ENCODE results near the gene ALDH18A1. TPM values are rescaled to one million over a fixed set of nuclear protein-coding genes. Genes with fewer than 3 reads are reported as not detected.

Gene ALDH18A1
- total and polyA plus RNA-seq, 4 donors = 10.0 to 35.0 (median 25.2) TPM

DNA sequence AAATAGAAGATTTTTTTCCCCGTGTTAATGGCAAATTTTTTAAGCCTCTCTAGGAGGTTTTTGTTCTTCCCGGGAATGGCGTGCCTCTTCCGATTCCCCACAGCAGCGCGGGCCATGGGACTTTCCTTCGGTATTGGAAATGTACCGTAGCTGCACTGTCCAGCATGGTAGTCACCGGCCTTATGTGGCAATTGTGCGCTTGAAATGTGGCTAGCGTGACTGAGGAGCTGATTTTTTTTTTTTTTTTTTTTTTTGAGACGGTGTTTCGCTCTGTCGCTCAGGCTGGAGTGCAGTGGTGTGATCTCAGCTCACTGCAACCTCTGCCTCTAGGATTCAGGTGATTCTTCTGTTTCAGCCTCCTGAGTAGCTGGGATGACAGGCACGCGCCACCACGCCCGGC lies 38.2 kb upstream of the ALDH18A1 start:
- Histone ChIP-seq H3K27ac (ENCODE audit: low read depth in 1 of 2, low read length in 2 of 2) (no peak overlapping the region), H3K27me3 (ENCODE audit: control insufficient read depth in 4 of 4, insufficient read depth in 4 of 4, low read length in 3 of 4) (no peaks in the 10 kb centered on the region), H3K4me1 (ENCODE audit: control insufficient read depth in 4 of 4, insufficient read depth in 4 of 4, low read length in 3 of 4) (peaks cover 3 to 15% (median 8%) of the 10 kb centered on the region in 4 donors), H3K36me3 (ENCODE audit: control insufficient read depth in 4 of 4, insufficient read depth in 3 of 4, low read depth in 1 of 4, low read length in 3 of 4) (peaks cover 0 to 9% (median 1%) of the 10 kb centered on the region in 4 donors), H3K4me3 (ENCODE audit: low read depth in 1 of 3, low read length in 3 of 3) (no peak overlapping the region), H3K9ac (ENCODE audit: low read depth in 1 of 2, low read length in 2 of 2) (no peak overlapping the region), H3K9me3 (ENCODE audit: control insufficient read depth in 4 of 4, low read length in 3 of 4) (no peaks in the 10 kb centered on the region)
- TF ChIP-seq YY1 (IDR thresholded peaks at IDR 0.05) (no peak), SP1 (IDR thresholded peaks at IDR 0.05) (no peak), NR2F2 (IDR thresholded peaks at IDR 0.05) (no peak), TAF1 (conservative IDR thresholded peaks at IDR 0.05) (no peak), FOXA1 (IDR thresholded peaks at IDR 0.05) (no peak), FOXA2 (IDR thresholded peaks at IDR 0.05) (no peak), JUND (IDR thresholded peaks at IDR 0.05) (no peak), HNF4A (conservative IDR thresholded peaks at IDR 0.05) (no peak), EGR1 (IDR thresholded peaks at IDR 0.05; ENCODE audit: low read depth in 2 of 2) (no peak), HNF4G (IDR thresholded peaks at IDR 0.05) (no peak), RXRA (IDR thresholded peaks at IDR 0.05) (no peak), GABPA (IDR thresholded peaks at IDR 0.05 in 1 of 2, conservative IDR thresholded peaks at IDR 0.05 in 1 of 2) (no peak), RAD21 (IDR thresholded peaks at IDR 0.05) (no peak)
- TF ChIP-seq, protein P1, sequence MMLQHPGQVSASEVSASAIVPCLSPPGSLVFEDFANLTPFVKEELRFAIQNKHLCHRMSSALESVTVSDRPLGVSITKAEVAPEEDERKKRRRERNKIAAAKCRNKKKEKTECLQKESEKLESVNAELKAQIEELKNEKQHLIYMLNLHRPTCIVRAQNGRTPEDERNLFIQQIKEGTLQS (IDR thresholded peaks at IDR 0.05) = no peak
- TF ChIP-seq, protein P2, sequence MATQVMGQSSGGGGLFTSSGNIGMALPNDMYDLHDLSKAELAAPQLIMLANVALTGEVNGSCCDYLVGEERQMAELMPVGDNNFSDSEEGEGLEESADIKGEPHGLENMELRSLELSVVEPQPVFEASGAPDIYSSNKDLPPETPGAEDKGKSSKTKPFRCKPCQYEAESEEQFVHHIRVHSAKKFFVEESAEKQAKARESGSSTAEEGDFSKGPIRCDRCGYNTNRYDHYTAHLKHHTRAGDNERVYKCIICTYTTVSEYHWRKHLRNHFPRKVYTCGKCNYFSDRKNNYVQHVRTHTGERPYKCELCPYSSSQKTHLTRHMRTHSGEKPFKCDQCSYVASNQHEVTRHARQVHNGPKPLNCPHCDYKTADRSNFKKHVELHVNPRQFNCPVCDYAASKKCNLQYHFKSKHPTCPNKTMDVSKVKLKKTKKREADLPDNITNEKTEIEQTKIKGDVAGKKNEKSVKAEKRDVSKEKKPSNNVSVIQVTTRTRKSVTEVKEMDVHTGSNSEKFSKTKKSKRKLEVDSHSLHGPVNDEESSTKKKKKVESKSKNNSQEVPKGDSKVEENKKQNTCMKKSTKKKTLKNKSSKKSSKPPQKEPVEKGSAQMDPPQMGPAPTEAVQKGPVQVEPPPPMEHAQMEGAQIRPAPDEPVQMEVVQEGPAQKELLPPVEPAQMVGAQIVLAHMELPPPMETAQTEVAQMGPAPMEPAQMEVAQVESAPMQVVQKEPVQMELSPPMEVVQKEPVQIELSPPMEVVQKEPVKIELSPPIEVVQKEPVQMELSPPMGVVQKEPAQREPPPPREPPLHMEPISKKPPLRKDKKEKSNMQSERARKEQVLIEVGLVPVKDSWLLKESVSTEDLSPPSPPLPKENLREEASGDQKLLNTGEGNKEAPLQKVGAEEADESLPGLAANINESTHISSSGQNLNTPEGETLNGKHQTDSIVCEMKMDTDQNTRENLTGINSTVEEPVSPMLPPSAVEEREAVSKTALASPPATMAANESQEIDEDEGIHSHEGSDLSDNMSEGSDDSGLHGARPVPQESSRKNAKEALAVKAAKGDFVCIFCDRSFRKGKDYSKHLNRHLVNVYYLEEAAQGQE (IDR thresholded peaks at IDR 0.05) = no peak
- TF ChIP-seq, protein P3, sequence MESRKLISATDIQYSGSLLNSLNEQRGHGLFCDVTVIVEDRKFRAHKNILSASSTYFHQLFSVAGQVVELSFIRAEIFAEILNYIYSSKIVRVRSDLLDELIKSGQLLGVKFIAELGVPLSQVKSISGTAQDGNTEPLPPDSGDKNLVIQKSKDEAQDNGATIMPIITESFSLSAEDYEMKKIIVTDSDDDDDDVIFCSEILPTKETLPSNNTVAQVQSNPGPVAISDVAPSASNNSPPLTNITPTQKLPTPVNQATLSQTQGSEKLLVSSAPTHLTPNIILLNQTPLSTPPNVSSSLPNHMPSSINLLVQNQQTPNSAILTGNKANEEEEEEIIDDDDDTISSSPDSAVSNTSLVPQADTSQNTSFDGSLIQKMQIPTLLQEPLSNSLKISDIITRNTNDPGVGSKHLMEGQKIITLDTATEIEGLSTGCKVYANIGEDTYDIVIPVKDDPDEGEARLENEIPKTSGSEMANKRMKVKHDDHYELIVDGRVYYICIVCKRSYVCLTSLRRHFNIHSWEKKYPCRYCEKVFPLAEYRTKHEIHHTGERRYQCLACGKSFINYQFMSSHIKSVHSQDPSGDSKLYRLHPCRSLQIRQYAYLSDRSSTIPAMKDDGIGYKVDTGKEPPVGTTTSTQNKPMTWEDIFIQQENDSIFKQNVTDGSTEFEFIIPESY (IDR thresholded peaks at IDR 0.05) = no peak
- TF ChIP-seq, protein P4, sequence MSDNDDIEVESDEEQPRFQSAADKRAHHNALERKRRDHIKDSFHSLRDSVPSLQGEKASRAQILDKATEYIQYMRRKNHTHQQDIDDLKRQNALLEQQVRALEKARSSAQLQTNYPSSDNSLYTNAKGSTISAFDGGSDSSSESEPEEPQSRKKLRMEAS (IDR thresholded peaks at IDR 0.05) = no peak
- TF ChIP-seq, protein P5, sequence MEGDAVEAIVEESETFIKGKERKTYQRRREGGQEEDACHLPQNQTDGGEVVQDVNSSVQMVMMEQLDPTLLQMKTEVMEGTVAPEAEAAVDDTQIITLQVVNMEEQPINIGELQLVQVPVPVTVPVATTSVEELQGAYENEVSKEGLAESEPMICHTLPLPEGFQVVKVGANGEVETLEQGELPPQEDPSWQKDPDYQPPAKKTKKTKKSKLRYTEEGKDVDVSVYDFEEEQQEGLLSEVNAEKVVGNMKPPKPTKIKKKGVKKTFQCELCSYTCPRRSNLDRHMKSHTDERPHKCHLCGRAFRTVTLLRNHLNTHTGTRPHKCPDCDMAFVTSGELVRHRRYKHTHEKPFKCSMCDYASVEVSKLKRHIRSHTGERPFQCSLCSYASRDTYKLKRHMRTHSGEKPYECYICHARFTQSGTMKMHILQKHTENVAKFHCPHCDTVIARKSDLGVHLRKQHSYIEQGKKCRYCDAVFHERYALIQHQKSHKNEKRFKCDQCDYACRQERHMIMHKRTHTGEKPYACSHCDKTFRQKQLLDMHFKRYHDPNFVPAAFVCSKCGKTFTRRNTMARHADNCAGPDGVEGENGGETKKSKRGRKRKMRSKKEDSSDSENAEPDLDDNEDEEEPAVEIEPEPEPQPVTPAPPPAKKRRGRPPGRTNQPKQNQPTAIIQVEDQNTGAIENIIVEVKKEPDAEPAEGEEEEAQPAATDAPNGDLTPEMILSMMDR (IDR thresholded peaks at IDR 0.05; ENCODE audit: low read depth, low read length, missing input control) = no peak
- WGBS = 95% methylated on average over 18 of the region's 18 CpGs
- no peak for DNase-seq (ENCODE audit: low spot score)

Measured in liver (tissue), 9 donors.